IPS-15b (cell line): Measurements from ENCODE around the gene CACNA1B.

Experiments used
- H3K27me3 ChIP-seq: one replicate; pipeline ENCODE4 v1.6.1; 2013; ENCODE audit warnings: low read length; ENCODE audit not compliant: control insufficient read depth, insufficient read depth
- H3K36me3 ChIP-seq: one replicate; pipeline ENCODE4 v1.6.1; 2013; ENCODE audit warnings: low read length; ENCODE audit not compliant: control insufficient read depth, insufficient read depth
- H3K4me1 ChIP-seq: one replicate; pipeline ENCODE4 v1.6.1; 2013; ENCODE audit warnings: mild to moderate bottlenecking, low read length; ENCODE audit not compliant: control insufficient read depth, insufficient read depth
- H3K4me3 ChIP-seq: one replicate; pipeline ENCODE4 v1.5.1; 2013; ENCODE audit warnings: low read depth, low read length
- H3K9ac ChIP-seq: one replicate; pipeline ENCODE4 v1.6.1; 2013; ENCODE audit warnings: low read depth, mild to moderate bottlenecking, low read length
- H3K9me3 ChIP-seq: one replicate; pipeline ENCODE4 v1.6.1; 2013; ENCODE audit warnings: mild to moderate bottlenecking, low read length; ENCODE audit not compliant: control insufficient read depth, insufficient read depth

The CACNA1B gene

DNA sequence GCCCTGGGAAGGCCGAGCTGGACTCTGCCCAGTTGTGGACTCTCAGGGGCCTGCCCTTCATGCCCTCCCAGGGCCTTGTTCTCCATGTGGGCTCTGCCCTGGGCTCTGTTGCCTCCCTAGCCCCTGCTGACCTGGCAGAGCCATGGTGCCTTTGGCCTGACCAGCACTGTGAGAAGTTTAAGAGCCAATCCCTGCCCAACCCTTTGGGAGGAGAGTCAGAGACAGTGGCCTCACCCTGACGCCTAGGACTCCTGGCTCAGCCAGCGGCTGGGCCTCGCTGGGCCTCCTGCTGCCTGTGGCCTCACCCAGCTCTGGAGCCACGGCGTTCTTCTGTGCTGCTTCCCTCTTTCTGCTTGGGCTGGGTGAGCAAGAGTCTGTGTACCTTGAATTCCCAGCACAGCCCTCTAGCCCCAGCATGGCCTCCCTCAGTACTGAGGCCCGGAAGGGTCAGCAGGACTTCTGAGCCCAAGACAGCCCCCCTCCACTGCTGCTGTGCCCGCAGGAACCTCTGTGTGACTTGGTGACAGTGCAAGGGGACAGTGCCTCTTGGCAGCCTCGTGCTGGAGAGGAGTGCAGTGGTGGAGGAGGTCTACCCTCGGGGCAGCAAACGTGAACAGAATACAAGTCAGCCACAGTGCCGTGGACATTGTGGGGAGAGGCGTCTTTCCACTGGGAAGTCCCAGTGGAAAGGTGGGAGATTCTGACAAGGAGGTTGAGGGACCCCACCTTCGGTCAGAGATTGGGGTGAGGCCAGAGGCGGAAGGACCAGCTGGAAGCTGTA is 97.4 kb downstream of the CACNA1B start:
- Histone ChIP-seq H3K4me3 (no peak overlapping the region), H3K9me3 (no peaks in the 10 kb centered on the region), H3K27me3 (no peaks in the 10 kb centered on the region), H3K9ac (no peak overlapping the region), H3K36me3 (peaks cover 25% of the 10 kb centered on the region), H3K4me1 (no peaks in the 10 kb centered on the region)

DNA sequence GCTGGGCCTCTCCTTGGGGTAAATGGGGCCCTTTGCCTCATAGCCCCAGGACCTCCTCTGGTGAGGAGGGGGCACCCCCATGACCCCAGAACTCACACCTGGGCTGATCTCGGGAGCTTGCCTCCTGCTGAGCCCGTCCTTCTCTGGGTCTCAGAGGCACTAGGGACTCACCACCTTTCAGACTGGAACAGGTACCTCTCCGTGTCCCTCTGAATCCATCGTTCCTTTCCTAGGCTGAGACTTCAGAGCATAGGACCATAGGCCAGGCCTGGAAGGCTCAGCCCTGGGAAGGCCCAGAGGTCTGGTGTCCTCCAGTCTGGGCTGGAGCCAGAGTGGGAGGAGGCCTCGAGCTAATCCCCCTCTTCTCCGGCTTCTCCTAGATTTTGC is 97.9 kb downstream of the CACNA1B start:
- H3K4me3 ChIP-seq, result no peak overlapping the region
- H3K4me1 ChIP-seq, result no peaks in the 10 kb centered on the region
- no peaks in the 10 kb centered on the region for H3K9me3 ChIP-seq
- no peak overlapping the region for H3K9ac ChIP-seq
- H3K36me3 ChIP-seq, result peaks cover 25% of the 10 kb centered on the region
- H3K27me3 ChIP-seq, result no peaks in the 10 kb centered on the region

DNA sequence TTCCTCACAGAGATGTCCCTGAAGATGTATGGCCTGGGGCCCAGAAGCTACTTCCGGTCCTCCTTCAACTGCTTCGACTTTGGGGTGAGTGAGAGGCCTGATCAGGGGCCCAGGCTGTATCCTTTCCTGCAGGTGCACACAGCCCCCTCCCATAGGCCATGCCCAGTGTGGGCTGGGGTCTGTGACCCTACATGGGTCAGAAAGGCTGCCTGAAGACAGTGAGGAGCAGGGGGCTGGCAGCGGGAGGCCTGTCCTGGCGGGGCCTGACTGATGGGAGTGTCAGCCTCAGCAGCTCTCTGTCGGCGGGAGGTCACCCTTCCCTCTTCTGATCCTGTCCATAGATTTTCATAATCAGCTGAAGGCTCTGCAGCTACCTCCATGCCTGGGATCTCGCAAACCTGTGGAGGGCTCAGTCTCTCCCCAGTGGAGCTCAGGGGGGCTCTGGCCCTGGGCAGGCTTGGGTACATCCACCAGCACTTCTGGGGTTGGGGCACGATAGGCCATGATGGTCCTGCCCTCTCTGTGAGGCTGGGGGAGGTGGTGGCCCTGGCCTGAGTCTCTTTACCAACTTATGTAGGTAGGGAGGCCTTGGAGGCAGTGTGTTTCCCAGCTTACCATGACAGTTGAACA is 98.5 kb downstream of the CACNA1B start:
- Histone ChIP-seq H3K9ac (no peak overlapping the region), H3K9me3 (no peaks in the 10 kb centered on the region), H3K4me3 (no peak overlapping the region), H3K27me3 (no peaks in the 10 kb centered on the region), H3K36me3 (peaks cover 25% of the 10 kb centered on the region), H3K4me1 (no peaks in the 10 kb centered on the region)

DNA sequence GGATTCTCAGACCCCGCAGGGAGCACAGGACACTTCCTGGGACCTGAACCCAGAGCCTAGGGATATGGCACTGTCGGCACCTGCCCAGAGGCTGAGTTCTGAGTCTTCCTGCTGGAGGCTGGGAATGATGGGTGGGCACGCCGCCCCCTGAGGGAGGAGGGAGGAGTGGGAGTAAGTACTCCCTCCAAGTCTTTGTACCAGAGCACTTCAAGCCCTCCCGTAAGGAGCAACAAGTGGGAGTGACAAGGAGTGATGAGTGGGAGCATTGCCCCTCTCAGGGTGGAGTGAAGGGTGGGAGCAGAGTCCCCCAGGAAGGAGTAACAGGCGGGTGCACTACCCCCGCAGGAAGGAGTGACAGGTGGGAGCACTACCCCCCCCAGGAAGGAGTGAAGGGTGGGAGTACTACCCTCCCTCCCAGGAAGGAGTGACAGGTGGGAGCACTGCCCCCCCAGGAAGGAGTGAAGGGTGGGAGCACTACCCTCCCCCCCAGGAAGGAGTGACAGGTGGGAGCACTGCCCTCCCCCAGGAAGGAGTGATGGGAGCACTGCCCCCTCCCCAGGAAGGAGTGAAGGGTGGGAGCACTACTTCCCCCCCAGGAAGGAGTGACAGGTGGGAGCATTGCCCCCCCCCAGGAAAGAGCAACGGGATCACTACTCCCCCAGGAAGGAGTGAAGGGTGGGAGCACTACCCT is 100.1 kb downstream of the CACNA1B start:
- Histone ChIP-seq H3K36me3 (peaks cover 25% of the 10 kb centered on the region), H3K9me3 (no peaks in the 10 kb centered on the region), H3K4me3 (no peak overlapping the region), H3K9ac (no peak overlapping the region), H3K4me1 (no peaks in the 10 kb centered on the region), H3K27me3 (no peaks in the 10 kb centered on the region)

DNA sequence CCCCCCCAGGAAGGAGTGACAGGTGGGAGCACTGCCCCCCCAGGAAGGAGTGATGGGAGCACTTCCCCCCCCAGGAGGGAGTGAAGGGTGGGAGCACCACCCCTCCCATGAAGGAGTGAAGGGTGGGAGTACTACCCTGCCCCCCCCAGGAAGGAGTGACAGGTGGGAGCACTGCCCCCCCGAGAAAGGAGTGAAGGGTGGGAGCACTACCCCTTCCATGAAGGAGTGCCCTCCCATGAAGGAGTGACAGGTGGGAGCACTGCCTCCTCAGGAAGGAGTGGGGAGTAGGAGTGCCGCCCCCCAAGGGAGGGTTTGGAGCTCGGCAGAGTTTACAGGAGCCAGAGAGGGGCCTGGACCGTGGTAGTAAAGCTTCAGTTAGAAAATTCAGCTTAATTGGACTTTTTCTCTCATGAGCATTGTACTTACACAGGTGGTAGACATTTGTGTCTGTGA is 100.7 kb downstream of the CACNA1B start:
- peaks cover 25% of the 10 kb centered on the region for H3K36me3 ChIP-seq
- no peaks in the 10 kb centered on the region for H3K4me1 ChIP-seq
- H3K9me3 ChIP-seq, result no peaks in the 10 kb centered on the region
- H3K4me3 ChIP-seq, result no peak overlapping the region
- no peak overlapping the region for H3K9ac ChIP-seq
- H3K27me3 ChIP-seq, result no peaks in the 10 kb centered on the region

DNA sequence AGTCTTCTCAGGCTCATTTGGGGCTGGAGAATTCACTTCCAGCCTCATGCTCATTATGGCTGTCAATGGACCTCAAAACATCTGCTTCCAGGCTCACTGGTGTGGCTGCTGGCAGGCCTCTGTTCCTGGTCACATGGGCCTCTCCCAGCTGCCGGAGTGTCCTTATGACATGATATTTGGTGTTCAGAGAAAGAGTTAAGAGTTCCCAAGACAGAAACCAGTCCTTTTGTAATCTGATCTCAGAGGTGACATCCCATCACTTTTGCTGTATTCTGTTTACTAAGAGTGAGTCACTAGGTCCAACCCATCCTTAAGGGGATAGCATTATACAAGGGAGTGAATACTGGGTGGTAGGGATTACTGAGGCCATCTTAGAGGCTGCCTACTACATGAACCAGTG is 104.6 kb downstream of the CACNA1B start:
- H3K9me3 ChIP-seq, result no peaks in the 10 kb centered on the region
- H3K27me3 ChIP-seq, result no peaks in the 10 kb centered on the region

DNA sequence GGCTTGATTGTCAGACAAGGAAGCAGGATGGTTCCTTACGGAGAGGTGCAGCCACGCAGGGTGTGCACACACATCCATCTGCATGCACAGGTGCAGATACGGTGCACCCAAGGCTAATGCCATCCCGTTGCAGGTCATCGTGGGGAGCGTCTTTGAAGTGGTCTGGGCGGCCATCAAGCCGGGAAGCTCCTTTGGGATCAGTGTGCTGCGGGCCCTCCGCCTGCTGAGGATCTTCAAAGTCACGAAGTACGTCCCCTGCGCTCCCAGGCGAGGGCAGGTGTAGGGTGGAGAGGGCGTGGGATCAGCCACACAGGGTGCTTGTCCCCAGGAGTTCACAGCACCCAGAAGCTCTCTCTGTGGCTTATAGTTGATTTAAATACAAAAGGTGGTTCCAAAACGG is 106.4 kb downstream of the CACNA1B start:
- Histone ChIP-seq H3K27me3 (no peaks in the 10 kb centered on the region), H3K4me3 (no peak overlapping the region), H3K4me1 (no peaks in the 10 kb centered on the region), H3K36me3 (peaks cover 41% of the 10 kb centered on the region), H3K9ac (no peak overlapping the region), H3K9me3 (no peaks in the 10 kb centered on the region)

More for the DNA sequence above, 104.6 kb downstream of the CACNA1B start:
- Histone ChIP-seq H3K36me3 (peaks cover 39% of the 10 kb centered on the region), H3K9ac (no peak overlapping the region), H3K4me1 (no peaks in the 10 kb centered on the region), H3K4me3 (no peak overlapping the region)

DNA sequence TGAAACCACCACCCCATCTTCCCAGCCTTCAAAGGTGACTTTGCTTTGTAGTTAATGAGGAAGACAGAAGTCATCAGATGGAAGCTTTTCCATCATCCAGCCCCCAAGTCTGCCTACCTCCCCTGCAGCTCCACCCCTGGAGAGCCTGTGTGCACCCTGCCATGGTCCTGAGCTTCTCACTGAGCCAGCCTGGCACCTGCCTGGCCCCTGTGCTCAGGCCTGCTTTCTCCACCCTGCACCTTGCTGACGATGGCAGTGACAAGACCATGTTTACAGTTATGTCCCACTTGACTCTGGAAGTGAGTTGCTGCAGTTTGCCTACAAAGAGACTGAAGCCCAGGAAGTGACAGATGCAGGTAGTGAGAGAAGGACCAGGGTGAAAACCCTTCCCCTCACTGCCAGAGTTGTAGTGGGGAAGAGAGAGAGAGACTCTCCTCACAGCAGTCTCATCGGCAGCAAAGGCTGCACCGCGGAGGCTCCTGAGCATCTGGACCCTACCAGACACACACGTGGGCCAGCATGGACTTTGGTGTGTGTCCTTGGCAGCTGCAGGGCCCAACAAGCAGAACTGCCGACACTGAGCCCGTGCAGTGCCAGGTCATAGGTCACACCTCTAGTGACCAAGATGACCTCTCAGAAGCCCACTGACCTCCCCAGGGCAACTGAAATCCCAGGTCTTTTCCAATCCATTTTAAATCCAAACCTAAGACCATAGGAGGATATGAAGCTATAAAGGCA is 107.1 kb downstream of the CACNA1B start:
- Histone ChIP-seq H3K9ac (no peak overlapping the region), H3K9me3 (peaks cover 4% of the 10 kb centered on the region), H3K27me3 (no peaks in the 10 kb centered on the region), H3K36me3 (peaks cover 39% of the 10 kb centered on the region), H3K4me1 (no peaks in the 10 kb centered on the region), H3K4me3 (no peak overlapping the region)

DNA sequence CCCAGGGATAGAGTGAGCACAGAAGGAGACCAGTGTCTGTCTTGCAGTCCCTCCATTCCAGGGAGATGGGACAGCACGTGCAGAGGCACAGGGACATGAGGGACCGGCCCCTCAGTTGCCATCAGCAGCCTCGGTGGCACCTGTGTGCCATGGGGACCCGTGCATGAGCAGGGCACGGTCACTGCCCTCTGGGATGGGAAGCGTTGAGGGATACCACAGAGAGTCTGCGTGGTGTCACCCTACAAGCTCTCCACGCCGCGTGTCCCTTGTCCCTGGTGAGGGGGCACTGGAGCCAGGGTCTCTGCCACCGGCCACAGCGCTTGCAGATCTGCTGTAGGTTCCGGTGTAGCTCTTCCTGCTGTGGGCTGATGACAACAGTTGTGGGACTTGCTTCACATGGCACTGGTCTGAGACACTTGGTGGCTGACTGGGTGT is 108.1 kb downstream of the CACNA1B start:
- Histone ChIP-seq H3K4me1 (no peaks in the 10 kb centered on the region), H3K36me3 (peaks cover 44% of the 10 kb centered on the region), H3K27me3 (no peaks in the 10 kb centered on the region), H3K4me3 (no peak overlapping the region), H3K9me3 (peaks cover 4% of the 10 kb centered on the region), H3K9ac (no peak overlapping the region)

DNA sequence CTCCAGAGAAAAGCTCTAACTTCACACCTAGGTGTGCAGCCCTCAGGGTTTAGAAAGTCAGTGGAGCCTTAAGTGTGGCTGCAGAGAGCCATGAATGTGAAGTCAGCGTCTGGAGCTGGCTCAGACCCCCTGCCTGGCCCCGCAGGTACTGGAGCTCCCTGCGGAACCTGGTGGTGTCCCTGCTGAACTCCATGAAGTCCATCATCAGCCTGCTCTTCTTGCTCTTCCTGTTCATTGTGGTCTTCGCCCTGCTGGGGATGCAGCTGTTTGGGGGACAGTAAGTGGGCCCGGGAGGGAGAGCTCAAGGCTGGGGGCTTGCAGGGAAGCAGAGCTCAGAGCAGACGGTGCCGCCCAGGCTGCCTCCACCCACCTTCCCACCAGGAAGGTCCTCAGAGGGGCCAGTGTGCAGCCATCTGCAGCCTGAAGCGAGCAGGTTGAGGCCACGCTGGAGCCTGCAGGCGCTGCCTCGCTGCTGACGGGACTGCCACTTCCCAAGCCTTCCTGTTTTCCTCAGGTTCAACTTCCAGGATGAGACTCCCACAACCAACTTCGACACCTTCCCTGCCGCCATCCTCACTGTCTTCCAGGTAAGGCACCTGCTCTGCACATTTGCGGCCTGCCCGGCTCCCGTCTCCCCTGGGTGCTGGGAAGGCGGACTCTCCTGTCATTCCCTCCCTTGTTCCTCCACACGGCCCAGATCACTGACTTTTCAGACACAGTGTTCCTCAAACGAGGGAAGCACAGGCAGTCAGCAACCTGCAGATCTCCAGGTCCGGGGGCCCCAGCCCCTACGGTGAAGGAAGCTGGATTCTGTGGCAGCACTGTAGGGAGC is 108.9 kb downstream of the CACNA1B start:
- H3K9me3 ChIP-seq, result peaks cover 4% of the 10 kb centered on the region
- no peaks in the 10 kb centered on the region for H3K4me1 ChIP-seq
- H3K4me3 ChIP-seq, result no peak overlapping the region
- H3K27me3 ChIP-seq, result no peaks in the 10 kb centered on the region
- H3K9ac ChIP-seq, result no peak overlapping the region
- peaks cover 44% of the 10 kb centered on the region for H3K36me3 ChIP-seq
